ENCODE data around the gene NRROS. TPM values are rescaled to one million over a fixed set of nuclear protein-coding genes. Genes with fewer than 3 reads are reported as not detected.

NRROS gene
- polyA plus RNA-seq, 2 of the 4 experiments (the other 2 are of a cell fraction): not detected

GRCh38 chr3:196662033-196662432, 22.5 kb downstream of the NRROS start:
- H3K4me1 ChIP-seq: 0 out of 3 replicates have a peak, but pooled peaks cover 4% of the 10 kb centered on the region
- H3K4me3 ChIP-seq: no peak overlapping the region
- FAIRE-seq: no peak
- 82% methylated on average over 11 of the region's 13 CpGs for WGBS (ENCODE audit: missing lambda C conversion rate)
- no peak overlapping the region for H3K27ac ChIP-seq
- no peak overlapping the region for H3K4me2 ChIP-seq
- TF ChIP-seq EHF (CRISPR knock-in tag; IDR thresholded peaks at IDR 0.05): no peak
- TF ChIP-seq HOXA7 (CRISPR knock-in tag; IDR thresholded peaks at IDR 0.05): no peak
- TF ChIP-seq FOSL2 (IDR thresholded peaks at IDR 0.05): no peak
- no peak for TF ChIP-seq FOSL2 (CRISPR knock-in tag; IDR thresholded peaks at IDR 0.05)
- TF ChIP-seq CHD2 (IDR thresholded peaks at IDR 0.05; ENCODE audit: low read length, partially characterized antibody): no peak
- TF ChIP-seq HEYL (CRISPR knock-in tag; IDR thresholded peaks at IDR 0.05): no peak
- no peak for TF ChIP-seq EP300 (IDR thresholded peaks at IDR 0.05)
- TF ChIP-seq REST (IDR thresholded peaks at IDR 0.05): no peak
- no peak for TF ChIP-seq HDAC2 (IDR thresholded peaks at IDR 0.05)
- TF ChIP-seq ZC3H11A (IDR thresholded peaks at IDR 0.05): no peak
- TF ChIP-seq RAD21 (conservative IDR thresholded peaks at IDR 0.05 in 1 of 2, IDR thresholded peaks at IDR 0.05 in 1 of 2): no peak
- no peak for TF ChIP-seq PHF8 (IDR thresholded peaks at IDR 0.05; ENCODE audit: borderline replicate concordance, low read depth)
- ATAC-seq: no peak
- POLR2A ChIA-PET: no interaction called here
- CTCF ChIA-PET: interaction anchor here (1.9 kb wide), 1 partner anchor 53 kb away, joined by 4 read pairs; no protein-coding TSS in a partner anchor
- H3K9me3 ChIP-seq: no peaks in the 10 kb centered on the region
- DNase-seq (ENCODE audit: low read depth in 1 of 2, low spot score in 1 of 2): no peak

- 0 out of 3 replicates have a peak, but pooled peaks cover 4% of the 10 kb centered on the region for H3K4me1 ChIP-seq
- FAIRE-seq: no peak
- WGBS (ENCODE audit: missing lambda C conversion rate): 84% methylated on average over 12 of the region's 15 CpGs
- POLR2A ChIA-PET: no interaction called here
- H3K4me3 ChIP-seq: no peak overlapping the region
- no peak overlapping the region for H3K27ac ChIP-seq
- H3K9me3 ChIP-seq: no peaks in the 10 kb centered on the region
- CTCF ChIA-PET: interaction anchor here (2.1 kb wide), 1 partner anchor 14 kb away, joined by 5 read pairs; no protein-coding TSS in a partner anchor
- ATAC-seq: no peak
- no peak overlapping the region for H3K4me2 ChIP-seq
- no peak for TF ChIP-seq GATA3 (IDR thresholded peaks at IDR 0.05; ENCODE audit: borderline replicate concordance)
- no peak for TF ChIP-seq MYC (IDR thresholded peaks at IDR 0.05; ENCODE audit: borderline replicate concordance, low read length)
- no peak for TF ChIP-seq RNF2 (IDR thresholded peaks at IDR 0.05; ENCODE audit: borderline replicate concordance, low read depth)
- no peak for TF ChIP-seq ZSCAN20 (CRISPR knock-in tag; IDR thresholded peaks at IDR 0.05)
- no peak for TF ChIP-seq E2F6 (IDR thresholded peaks at IDR 0.05; ENCODE audit: borderline replicate concordance, low read depth)
- TF ChIP-seq FOXS1 (CRISPR knock-in tag; IDR thresholded peaks at IDR 0.05): no peak
- no peak for TF ChIP-seq MAFK (IDR thresholded peaks at IDR 0.05; ENCODE audit: partially characterized antibody)
- TF ChIP-seq POLR2AphosphoS2 (conservative IDR thresholded peaks at IDR 0.05; ENCODE audit: low read length): no peak
- no peak for TF ChIP-seq SREBF2 (IDR thresholded peaks at IDR 0.05)
- no peak for TF ChIP-seq HMGXB4 (CRISPR knock-in tag; IDR thresholded peaks at IDR 0.05; ENCODE audit: borderline replicate concordance)
- no peak for TF ChIP-seq ATOH8 (CRISPR knock-in tag; IDR thresholded peaks at IDR 0.05; ENCODE audit: low read depth)
- no peak for TF ChIP-seq NFE2L2 (conservative IDR thresholded peaks at IDR 0.05; ENCODE audit: low read length)
- no peak for TF ChIP-seq HEYL (CRISPR knock-in tag; IDR thresholded peaks at IDR 0.05)
- no peak for DNase-seq (ENCODE audit: low read depth in 1 of 2, low spot score in 1 of 2)
Observed at GRCh38 chr3:196662711-196663571, 23.4 kb downstream of the NRROS start.

All from A549 (cell line).